ENCODE measurements around the gene PDE3B.
"Not testable (repeated sequence)": the region's sequence is repeated elsewhere in the genome, so short reads cannot be mapped to it uniquely, and the experiment has no call there.

The PDE3B gene

GRCh38 chr11:14750911-14751310, 107.3 kb downstream of the PDE3B start:
- DNase-seq = no peak

GRCh38 chr11:14751975-14752407, 108.4 kb downstream of the PDE3B start:
- DNase-seq = no peak

GRCh38 chr11:14755140-14755539, 111.5 kb downstream of the PDE3B start:
- no peak for DNase-seq

- no peak for DNase-seq
Measured at GRCh38 chr11:14756349-14756748, 112.7 kb downstream of the PDE3B start.

- DNase-seq = not testable (repeated sequence)
Measured at GRCh38 chr11:14759300-14760012, 115.9 kb downstream of the PDE3B start.

- DNase-seq = no peak
Measured at GRCh38 chr11:14764179-14764578, 120.6 kb downstream of the PDE3B start.

GRCh38 chr11:14764579-14765527, 121.2 kb downstream of the PDE3B start:
- no peak for DNase-seq

- no peak for DNase-seq
Measured at GRCh38 chr11:14766585-14766984, 123.0 kb downstream of the PDE3B start.

GRCh38 chr11:14768526-14769188, 125.1 kb downstream of the PDE3B start:
- DNase-seq = no peak

GRCh38 chr11:14773755-14774154, 130.2 kb downstream of the PDE3B start:
- DNase-seq = no peak

- DNase-seq = no peak
Measured at GRCh38 chr11:14774721-14775120, 131.1 kb downstream of the PDE3B start.

- no peak for DNase-seq
Measured at GRCh38 chr11:14775897-14776296, 132.3 kb downstream of the PDE3B start.

GRCh38 chr11:14778460-14778859, 134.9 kb downstream of the PDE3B start:
- DNase-seq = not testable (repeated sequence)

- DNase-seq = no peak
Measured at GRCh38 chr11:14783788-14784187, 140.2 kb downstream of the PDE3B start.

- DNase-seq = no peak
Measured at GRCh38 chr11:14784230-14784629, 140.6 kb downstream of the PDE3B start.

- DNase-seq = no peak
Measured at GRCh38 chr11:14789879-14790484, 146.4 kb downstream of the PDE3B start.

GRCh38 chr11:14793546-14793945, 149.9 kb downstream of the PDE3B start:
- DNase-seq = no peak

GRCh38 chr11:14796028-14796427, 152.4 kb downstream of the PDE3B start:
- DNase-seq = not testable (repeated sequence)

- DNase-seq = no peak
Measured at GRCh38 chr11:14803846-14804245, 160.2 kb downstream of the PDE3B start.

- no peak for DNase-seq
Measured at GRCh38 chr11:14809466-14809865, 165.9 kb downstream of the PDE3B start.

- DNase-seq = no peak
Measured at GRCh38 chr11:14812757-14813156, 169.2 kb downstream of the PDE3B start.

- no peak for DNase-seq
Measured at GRCh38 chr11:14813516-14813915, 169.9 kb downstream of the PDE3B start.

GRCh38 chr11:14818779-14819178, 175.2 kb downstream of the PDE3B start:
- DNase-seq = no peak
